ENCODE data around the gene PDE6G.

Gene PDE6G

GRCh38 chr17:81687770-81688541 is 31.6 kb upstream of the PDE6G start:
- TF ChIP-seq CTCF (conservative IDR thresholded peaks at IDR 0.05; ENCODE audit: low read depth, low read length): no peak
- DNase-seq (ENCODE audit: low read depth): no peak
- H3K4me3 ChIP-seq (ENCODE audit: low read depth, low read length): no peak overlapping the region

- DNase-seq (ENCODE audit: low read depth): no peak
- no peak overlapping the region for H3K4me3 ChIP-seq (ENCODE audit: low read depth, low read length)
- TF ChIP-seq CTCF (conservative IDR thresholded peaks at IDR 0.05; ENCODE audit: low read depth, low read length): no peak
Observed at GRCh38 chr17:81686614-81687013, 30.3 kb upstream of the PDE6G start.

GRCh38 chr17:81685108-81685507 is 28.8 kb upstream of the PDE6G start:
- H3K4me3 ChIP-seq (ENCODE audit: low read depth, low read length): peak overlapping the region; percentile 76
- peak; percentile 61 for DNase-seq (ENCODE audit: low read depth)
- no peak for TF ChIP-seq CTCF (conservative IDR thresholded peaks at IDR 0.05; ENCODE audit: low read depth, low read length)

GRCh38 chr17:81684442-81684911 is 28.1 kb upstream of the PDE6G start:
- peak overlapping the region; percentile 76 for H3K4me3 ChIP-seq (ENCODE audit: low read depth, low read length)
- DNase-seq (ENCODE audit: low read depth): no peak
- TF ChIP-seq CTCF (conservative IDR thresholded peaks at IDR 0.05; ENCODE audit: low read depth, low read length): no peak

GRCh38 chr17:81683584-81684441 is 27.5 kb upstream of the PDE6G start, which contains the start of the genes ARL16 and HGS:
Gene ARL16, minus strand, starts transcription at chr17:81683797. Its CDS starts 44 bp downstream, at chr17:81683753.
Gene HGS, plus strand, starts transcription at chr17:81684011. Its CDS starts 56 bp downstream, at chr17:81684067.
- TF ChIP-seq CTCF (conservative IDR thresholded peaks at IDR 0.05; ENCODE audit: low read depth, low read length): no peak
- H3K4me3 ChIP-seq (ENCODE audit: low read depth, low read length): peak within 1 kb of the TSS; percentile 76
- DNase-seq (ENCODE audit: low read depth): peak; percentile 99

GRCh38 chr17:81683208-81683583 is 26.9 kb upstream of the PDE6G start:
- peak overlapping the region; percentile 73 for H3K4me3 ChIP-seq (ENCODE audit: low read depth, low read length)
- TF ChIP-seq CTCF (conservative IDR thresholded peaks at IDR 0.05; ENCODE audit: low read depth, low read length): no peak
- no peak for DNase-seq (ENCODE audit: low read depth)

Measured in choroid plexus epithelial cell (primary cell).